GM20000 (cell line): ENCODE results near the gene MET.
"Not testable (repeated sequence)": the region's sequence is repeated elsewhere in the genome, so short reads cannot be mapped to it uniquely, and the experiment has no call there.

Experiments used
- DNase-seq: peaks from one replicate; pipeline ENCODE4 v3.0.0; 2012; ENCODE audit warnings: low spot score
- TF ChIP-seq, protein P1 (sequence below): IDR thresholded peaks from 2 replicates; pipeline ENCODE4 v1.5.1; 2012; ENCODE audit warnings: mild to moderate bottlenecking, control low read depth; ENCODE audit errors: extremely low read depth, missing control alignments

The MET gene

DNA sequence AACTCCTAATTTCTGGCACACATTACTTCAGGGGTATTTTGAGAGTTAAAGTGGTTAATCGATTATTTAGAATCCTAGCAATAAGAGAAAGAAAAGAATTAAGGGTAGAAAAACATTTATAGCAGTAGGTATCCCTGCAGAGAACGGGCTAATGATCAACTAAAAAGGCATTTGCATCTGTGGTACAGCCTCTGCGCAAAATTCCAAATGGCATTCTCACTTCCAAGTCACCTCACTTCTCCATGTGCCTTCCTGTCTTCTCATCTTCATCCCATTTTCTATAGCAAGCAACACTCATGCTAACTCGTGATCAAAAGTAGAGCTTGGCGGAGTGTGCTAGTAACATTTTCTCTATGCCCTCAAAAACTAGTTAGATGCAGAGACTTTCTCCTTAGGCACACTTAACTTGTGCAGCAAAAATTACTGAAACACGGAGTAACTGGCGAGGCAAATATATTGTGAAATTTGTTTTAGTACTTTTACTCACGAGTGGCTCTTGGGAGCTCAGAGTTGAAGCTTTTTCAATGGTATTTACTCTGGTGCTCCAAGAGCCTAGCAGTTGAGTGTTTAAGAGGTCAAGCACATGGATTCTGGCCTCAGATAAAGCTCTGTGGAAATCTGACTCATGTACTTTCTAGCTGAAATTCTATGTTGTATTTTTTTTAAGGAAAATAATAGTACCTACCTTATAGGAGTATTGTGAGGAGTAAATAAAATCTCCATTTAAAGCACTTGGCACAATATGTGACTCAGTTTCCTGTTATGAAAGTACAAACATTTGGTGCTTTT, 65.1 kb downstream of the MET start:
- TF ChIP-seq, protein P1, sequence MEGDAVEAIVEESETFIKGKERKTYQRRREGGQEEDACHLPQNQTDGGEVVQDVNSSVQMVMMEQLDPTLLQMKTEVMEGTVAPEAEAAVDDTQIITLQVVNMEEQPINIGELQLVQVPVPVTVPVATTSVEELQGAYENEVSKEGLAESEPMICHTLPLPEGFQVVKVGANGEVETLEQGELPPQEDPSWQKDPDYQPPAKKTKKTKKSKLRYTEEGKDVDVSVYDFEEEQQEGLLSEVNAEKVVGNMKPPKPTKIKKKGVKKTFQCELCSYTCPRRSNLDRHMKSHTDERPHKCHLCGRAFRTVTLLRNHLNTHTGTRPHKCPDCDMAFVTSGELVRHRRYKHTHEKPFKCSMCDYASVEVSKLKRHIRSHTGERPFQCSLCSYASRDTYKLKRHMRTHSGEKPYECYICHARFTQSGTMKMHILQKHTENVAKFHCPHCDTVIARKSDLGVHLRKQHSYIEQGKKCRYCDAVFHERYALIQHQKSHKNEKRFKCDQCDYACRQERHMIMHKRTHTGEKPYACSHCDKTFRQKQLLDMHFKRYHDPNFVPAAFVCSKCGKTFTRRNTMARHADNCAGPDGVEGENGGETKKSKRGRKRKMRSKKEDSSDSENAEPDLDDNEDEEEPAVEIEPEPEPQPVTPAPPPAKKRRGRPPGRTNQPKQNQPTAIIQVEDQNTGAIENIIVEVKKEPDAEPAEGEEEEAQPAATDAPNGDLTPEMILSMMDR: no peak
- DNase-seq: no peak

DNA sequence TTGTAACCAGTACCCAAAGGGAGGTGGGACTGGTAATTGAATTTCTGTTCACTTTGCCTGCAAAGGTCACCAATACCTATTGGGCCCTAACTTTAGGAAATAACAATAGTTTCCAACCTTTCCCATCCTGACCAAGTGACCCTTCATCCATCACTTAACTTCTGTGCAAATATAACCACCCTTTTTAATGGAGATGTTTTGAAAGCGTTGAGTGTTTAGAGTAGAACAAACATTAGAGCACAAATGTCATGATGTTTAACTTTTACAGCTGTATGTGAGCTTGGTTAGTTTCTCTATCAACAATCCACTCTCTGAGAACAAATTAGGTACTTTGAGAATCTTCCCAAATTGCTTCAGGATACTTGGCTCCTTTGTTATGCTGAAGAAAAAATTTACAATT, 66.4 kb downstream of the MET start:
- TF ChIP-seq, protein P1: no peak
- DNase-seq: no peak

DNA sequence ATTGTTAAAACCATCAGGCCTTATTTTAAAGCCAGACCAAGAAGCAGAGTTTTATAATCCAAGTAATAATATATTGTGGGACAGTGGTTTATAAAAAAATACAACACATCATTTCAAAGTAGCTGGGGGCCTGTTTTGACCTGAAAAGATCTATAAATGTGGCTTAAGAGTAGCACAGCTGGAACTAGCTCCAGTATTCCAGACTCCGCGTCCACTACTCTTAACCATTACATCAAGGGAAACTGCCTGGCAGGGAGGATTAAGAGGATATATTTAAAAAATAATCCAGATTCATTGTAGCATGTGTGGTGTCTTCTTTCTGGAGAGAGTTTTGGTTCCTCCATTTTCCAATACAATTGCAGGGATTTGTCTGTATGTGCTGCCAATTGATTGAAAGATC, 67.3 kb downstream of the MET start:
- TF ChIP-seq, protein P1: no peak
- DNase-seq: no peak

DNA sequence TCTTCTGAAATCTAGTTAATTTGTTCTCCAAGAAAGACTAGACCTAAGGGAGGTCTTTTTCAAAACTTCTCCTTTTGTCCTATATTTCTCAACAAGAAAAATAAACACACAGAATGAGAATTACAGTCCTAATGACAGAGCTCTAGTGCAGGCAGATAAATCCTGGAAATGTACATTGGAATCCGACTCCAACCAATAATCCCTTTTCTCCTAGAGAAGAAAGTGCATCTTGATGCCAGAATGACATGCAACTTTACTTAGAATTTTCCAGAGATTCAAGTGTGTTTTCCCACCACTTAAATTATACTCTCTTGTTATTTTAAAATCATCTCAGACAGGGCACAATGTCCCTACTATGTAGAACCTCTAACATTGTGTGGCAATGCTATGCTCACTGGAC, 68.2 kb downstream of the MET start:
- no peak for DNase-seq
- TF ChIP-seq, protein P1: no peak

DNA sequence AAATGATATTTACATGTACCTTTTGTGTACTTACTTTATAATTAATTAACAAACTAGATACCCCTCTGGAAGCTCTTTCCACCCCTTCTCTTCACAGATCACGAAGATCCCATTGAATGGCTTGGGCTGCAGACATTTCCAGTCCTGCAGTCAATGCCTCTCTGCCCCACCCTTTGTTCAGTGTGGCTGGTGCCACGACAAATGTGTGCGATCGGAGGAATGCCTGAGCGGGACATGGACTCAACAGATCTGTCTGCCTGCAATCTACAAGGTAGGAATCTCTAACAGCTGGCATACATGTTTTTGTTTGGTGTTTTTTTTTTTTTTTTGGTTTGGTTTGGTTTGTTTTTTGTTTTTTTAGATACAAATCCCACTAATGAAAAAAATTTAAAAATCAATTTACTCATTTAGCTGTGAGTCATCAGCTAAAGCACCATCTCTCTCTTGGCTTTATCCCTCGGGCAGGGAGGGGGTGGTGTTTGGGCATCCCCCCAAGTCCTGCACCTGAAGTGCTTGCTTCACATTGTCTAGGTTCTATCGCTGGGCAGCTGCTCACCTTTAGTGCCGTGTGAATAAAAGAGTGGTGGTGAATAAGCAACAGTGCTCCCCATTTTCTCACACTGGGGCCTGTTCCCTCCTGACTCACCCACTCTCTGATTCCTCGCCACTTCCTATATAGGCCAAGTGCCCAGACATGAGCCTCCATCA, 68.9 kb downstream of the MET start:
- DNase-seq: no peak
- TF ChIP-seq, protein P1: no peak

DNA sequence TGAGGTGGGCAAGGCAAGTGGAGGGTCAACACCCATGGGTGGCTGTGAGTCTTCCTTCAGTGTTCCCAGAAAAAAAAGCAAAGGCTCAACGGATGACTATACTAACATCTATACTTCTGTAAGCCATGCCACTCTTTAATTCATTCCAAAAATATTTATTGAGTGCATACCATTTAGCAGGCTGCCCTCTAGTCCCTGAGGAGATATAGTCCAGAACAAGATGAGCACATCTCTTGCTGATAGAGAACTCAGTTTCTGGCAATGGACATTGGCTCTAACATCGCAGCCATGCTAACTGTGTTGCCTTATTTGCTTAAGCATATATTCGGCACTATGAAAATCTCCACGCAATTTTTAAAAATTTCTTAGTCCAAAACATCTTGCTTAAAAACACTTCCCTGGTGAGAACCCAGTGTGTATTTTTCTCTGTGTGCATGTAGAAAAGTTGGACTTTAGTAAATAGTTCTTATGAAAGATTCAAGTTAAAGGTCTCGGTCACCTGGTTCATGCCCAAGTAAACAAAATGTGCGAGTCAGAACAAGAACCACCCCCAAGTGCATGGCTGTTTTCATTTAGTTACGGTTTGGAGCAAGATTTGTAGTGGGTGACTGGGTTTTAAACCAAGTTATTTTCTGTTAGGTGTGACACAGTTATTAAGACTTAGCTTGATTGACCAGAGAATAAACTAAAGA, 69.8 kb downstream of the MET start:
- no peak for DNase-seq
- TF ChIP-seq, protein P1: no peak

DNA sequence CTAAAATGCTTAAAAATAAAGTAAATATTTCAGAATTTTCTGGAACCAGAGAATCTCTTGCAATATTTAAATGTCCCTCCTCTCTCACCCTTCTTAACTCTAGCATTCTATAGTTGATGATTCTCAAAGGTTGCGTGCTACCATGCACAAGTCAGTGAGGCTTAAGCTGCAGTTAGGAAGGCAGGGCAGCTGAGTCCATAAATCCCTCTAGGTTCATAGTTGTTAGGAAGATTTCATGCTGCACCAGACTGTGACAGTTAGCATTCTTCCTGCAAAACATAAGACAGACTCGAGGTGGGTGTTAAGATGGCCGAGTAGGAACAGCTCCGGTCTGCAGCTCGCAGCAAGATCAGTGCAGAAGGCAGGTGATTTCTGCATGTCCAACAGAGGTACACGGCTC, 70.6 kb downstream of the MET start:
- DNase-seq: no peak
- TF ChIP-seq, protein P1: no peak

DNA sequence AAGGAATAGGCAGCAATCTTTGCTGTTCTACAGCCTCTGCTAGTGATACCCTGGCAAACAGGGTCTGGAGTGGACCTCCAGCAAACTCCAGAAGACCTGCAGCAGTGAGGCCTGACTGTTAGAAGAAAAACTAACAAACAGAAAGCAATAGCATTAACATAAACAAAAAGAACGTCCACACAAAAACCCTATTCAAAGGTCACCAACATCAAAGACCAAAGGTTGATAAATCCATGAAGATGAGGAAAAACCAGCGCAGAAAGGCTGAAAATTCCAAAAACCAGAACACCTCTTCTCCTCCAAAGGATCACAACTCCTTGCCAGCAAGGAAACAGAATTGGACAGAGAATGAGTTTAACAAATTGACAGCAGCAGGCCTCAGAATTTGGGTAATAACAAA, 71.8 kb downstream of the MET start:
- DNase-seq: not testable (repeated sequence)

DNA sequence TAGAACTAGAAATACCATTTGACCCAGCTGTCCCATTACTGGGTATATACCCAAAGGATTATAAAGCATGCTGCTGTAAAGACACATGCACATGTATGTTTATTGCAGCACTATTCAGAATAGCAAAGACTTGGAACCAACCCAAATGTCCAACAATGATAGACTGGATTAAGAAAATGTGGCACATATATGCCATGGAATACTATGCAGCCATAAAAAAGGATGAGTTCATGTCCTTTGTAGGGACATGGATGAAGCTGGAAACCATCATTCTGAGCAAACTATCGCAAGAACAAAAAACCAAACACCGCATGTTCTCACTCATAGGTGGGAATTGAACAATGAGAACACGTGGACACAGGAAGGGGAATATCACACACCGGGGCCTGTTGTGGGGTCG, 74.4 kb downstream of the MET start:
- DNase-seq: not testable (repeated sequence)

DNA sequence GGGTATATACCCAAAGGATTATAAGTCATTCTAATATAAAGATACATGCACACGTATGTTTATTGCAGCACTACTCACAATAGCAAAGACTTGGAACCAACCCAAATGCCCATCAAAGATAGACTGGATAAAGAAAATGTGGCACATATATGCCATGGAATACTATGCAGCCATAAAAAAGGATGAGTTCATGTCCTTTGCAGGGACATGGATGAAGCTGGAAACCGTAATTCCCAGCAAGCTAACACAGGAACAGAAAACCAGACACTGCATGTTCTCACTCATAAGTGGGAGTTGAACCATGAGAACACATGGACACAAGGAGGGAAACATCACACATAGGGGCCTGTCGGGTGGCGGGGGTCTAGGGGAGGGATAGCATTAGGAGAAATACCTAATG, 79.1 kb downstream of the MET start:
- DNase-seq: not testable (repeated sequence)
